Colonic mucosa (tissue), 4 donors: ENCODE data around the gene ZNF747. TPM values are rescaled to one million over a fixed set of nuclear protein-coding genes. Genes with fewer than 3 reads are reported as not detected.

ENCODE experiments used
- DNase-seq: peaks from one replicate; pipeline ENCODE4 v3.0.0-alpha.2; 2020
- H3K27ac ChIP-seq: fragments of 200-600 bp; one replicate; pipeline ENCODE4 v1.8.0; 2021
- H3K27me3 ChIP-seq: fragments of 200-600 bp; one replicate; pipeline ENCODE4 v1.8.0; 2021
- H3K36me3 ChIP-seq: fragments of 200-600 bp; one replicate; pipeline ENCODE4 v1.8.0; 2021
- H3K4me1 ChIP-seq: fragments of 200-600 bp; one replicate; pipeline ENCODE4 v1.8.0; 2021; ENCODE audit warnings: mild to moderate bottlenecking
- H3K4me3 ChIP-seq: fragments of 200-600 bp; one replicate; pipeline ENCODE4 v1.8.0; 2021
- H3K9ac ChIP-seq, 2 donors: one replicate each; pipeline ENCODE4 v1.7.0; 2013; ENCODE audit warnings: control low read depth in 2 of 2, low read depth in 2 of 2, low read length in 2 of 2
- H3K9me3 ChIP-seq: fragments of 200-600 bp; one replicate; pipeline ENCODE4 v1.8.0; 2021
- CTCF ChIP-seq: fragments of 200-600 bp; IDR thresholded peaks from one replicate; pipeline ENCODE4 v1.8.0; 2022; ENCODE audit warnings: antibody characterized with exemption, mild to moderate bottlenecking
- intact Hi-C: fragments of 100-400 bp; cut with DNase I; formaldehyde crosslinking; loops from one replicate; pipeline ENCODE4 v1.14.1; 2022
- total RNA-seq, 2 donors: library from RNA; stranded (reverse); fragmentation: NEBNext Ultra II Directional in 1 of 2; extraction: Animal tissue kit (Norgen Biotek cat#: 25700) in 1 of 2; gene quantifications; one replicate each; pipeline ENCODE4 v1.2.1, GENCODE V29; 2021
- donor health status: healthy.
- donor health status: DM: no; HTN: no; CAD: no.
- donor health status: DM: no; HTN: no; CAD: no.

ZNF747 gene
- total RNA-seq, 2 donors from 2014 or later, result 8.7 to 11.9 TPM

- Histone ChIP-seq H3K4me3 (no peak overlapping the region), H3K9ac (no peak overlapping the region), H3K36me3 (no peaks in the 10 kb centered on the region), H3K9me3 (no peaks in the 10 kb centered on the region), H3K27me3 (no peaks in the 10 kb centered on the region), H3K4me1 (no peaks in the 10 kb centered on the region), H3K27ac (no peak overlapping the region)
- no peak for TF ChIP-seq CTCF
- DNase-seq, result no peak
- intact Hi-C loops, result no loop called here
Measured at GRCh38 chr16:30503403-30504296, 31.0 kb downstream of the ZNF747 start.

DNA sequence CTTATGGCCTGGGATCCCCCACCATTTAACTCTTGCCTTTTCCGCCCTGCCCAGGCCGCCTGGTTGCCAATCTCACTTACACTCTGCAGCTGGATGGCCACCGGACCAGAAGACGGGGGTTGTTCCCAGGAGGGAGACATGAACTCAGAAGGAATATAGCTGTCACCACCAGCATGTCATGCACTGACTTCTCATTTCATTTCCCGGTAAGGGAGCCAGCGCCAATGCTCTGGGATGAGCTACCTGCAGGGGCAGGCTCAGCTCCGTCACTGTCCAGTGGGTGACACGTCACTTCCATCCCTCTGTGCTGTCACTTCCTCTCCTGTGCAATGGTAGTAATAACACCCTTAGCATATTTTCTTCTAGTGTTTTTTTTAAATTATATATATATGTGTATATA, 35.4 kb downstream of the ZNF747 start:
- Histone ChIP-seq H3K27me3 (no peaks in the 10 kb centered on the region), H3K9ac (no peak overlapping the region), H3K4me3 (no peak overlapping the region), H3K9me3 (no peaks in the 10 kb centered on the region), H3K27ac (no peak overlapping the region), H3K4me1 (no peaks in the 10 kb centered on the region), H3K36me3 (no peaks in the 10 kb centered on the region)
- no peak for TF ChIP-seq CTCF
- DNase-seq, result no peak
- intact Hi-C loops, result no loop called here

GRCh38 chr16:30494709-30495108, 39.9 kb downstream of the ZNF747 start:
- intact Hi-C loops, result no loop called here

GRCh38 chr16:30493941-30494488, 40.6 kb downstream of the ZNF747 start:
- no peak for DNase-seq
- no peaks in the 10 kb centered on the region for H3K4me1 ChIP-seq
- intact Hi-C loops, result no loop called here
- TF ChIP-seq CTCF, result no peak
- H3K36me3 ChIP-seq, result no peaks in the 10 kb centered on the region
- H3K9me3 ChIP-seq, result no peaks in the 10 kb centered on the region
- no peak overlapping the region for H3K4me3 ChIP-seq
- no peak overlapping the region for H3K9ac ChIP-seq
- no peaks in the 10 kb centered on the region for H3K27me3 ChIP-seq
- no peak overlapping the region for H3K27ac ChIP-seq

More at GRCh38 chr16:30494709-30495108, 39.9 kb downstream of the ZNF747 start:
- H3K9ac ChIP-seq, result no peak overlapping the region
- no peak overlapping the region for H3K4me3 ChIP-seq
- no peaks in the 10 kb centered on the region for H3K27me3 ChIP-seq
- no peaks in the 10 kb centered on the region for H3K36me3 ChIP-seq
- no peak overlapping the region for H3K27ac ChIP-seq
- DNase-seq, result no peak
- TF ChIP-seq CTCF, result no peak
- no peaks in the 10 kb centered on the region for H3K9me3 ChIP-seq
- H3K4me1 ChIP-seq, result no peaks in the 10 kb centered on the region

DNA sequence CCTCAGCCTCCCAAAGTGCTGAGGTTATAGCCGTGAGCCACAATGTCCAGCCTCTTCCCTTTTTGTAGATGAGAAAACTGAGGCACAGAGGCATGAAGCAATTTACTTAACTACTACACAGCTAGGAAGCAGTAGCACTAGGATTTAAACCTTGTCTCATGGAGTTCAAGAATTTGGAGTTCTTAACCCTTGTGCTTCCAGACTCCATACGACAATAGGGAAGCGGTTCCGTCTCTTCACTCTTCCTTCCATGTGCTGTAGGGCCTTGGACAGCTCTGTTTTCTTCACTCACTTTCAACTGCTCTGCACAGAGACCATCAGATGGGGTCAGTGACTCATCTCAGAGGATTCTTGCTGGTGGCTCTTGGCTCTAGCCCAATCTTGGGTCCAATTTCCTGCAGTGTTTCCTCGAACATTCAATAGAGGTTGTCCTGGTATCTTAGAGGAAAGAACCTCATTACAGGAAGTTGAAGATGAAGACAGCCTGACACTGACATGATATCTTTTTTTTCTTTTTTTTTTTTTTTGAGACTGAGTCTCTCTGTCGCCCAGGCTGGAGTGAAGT, 42.8 kb downstream of the ZNF747 start:
- H3K9me3 ChIP-seq, result no peaks in the 10 kb centered on the region
- H3K4me3 ChIP-seq, result no peak overlapping the region
- no peak for TF ChIP-seq CTCF
- H3K9ac ChIP-seq, result no peak overlapping the region
- H3K27ac ChIP-seq, result no peak overlapping the region
- DNase-seq, result no peak
- no peaks in the 10 kb centered on the region for H3K36me3 ChIP-seq
- intact Hi-C loops, result no loop called here
- no peaks in the 10 kb centered on the region for H3K4me1 ChIP-seq
- no peaks in the 10 kb centered on the region for H3K27me3 ChIP-seq
